GM21367 (cell line): Measurements from ENCODE around the gene KCND3.

Source experiments
- ATAC-seq: cut with Tn5 transposase; IDR thresholded peaks from one replicate; pipeline ENCODE4 v1.9.1; 2021; ENCODE audit not compliant: unreplicated experiment

The KCND3 gene

DNA sequence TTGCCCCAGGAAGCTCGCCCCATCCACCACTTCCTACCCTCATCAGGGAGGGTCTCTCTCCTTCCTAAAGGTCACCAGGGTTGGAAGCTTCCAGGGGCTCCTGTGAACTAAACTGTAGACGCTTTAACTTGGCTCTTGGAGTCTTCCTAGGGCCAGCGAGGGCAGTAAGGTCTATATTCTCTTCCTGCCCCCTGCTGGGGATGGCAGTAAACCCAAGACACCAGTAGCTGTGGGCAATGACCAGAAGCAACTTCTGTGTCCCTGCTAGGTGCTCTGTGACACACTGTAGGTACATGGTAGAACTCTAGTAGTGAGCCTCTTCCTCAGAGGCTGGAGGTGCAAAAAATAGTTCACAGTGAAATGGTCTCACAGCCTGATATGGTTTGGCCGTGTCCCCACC is 30.0 kb downstream of the KCND3 start:
- no peak for ATAC-seq

GRCh38 chr1:111958851-111959250 is 30.6 kb downstream of the KCND3 start:
- ATAC-seq: no peak

- no peak for ATAC-seq
Measured at GRCh38 chr1:111958075-111958474, 31.4 kb downstream of the KCND3 start.

- ATAC-seq: no peak
Measured at GRCh38 chr1:111956155-111956771, 33.2 kb downstream of the KCND3 start.

DNA sequence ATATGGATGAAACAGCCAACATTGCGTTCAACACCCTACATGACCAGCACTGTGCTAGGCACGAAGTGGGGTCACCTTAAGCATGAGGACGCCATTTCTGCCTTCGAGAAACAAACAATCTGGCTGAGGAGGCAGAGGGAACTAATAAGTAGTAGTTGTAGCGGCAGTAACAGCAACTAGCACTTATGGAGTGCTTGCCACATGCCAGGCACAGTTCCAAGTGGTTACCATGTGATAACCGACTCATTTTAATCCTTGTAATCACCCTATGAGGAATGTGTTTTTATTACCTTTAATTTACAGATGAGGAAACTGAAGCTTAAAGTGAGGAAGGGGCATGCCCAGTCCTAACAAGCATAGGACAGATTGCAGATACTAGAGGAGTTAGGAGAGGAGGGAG is 33.7 kb downstream of the KCND3 start:
- ATAC-seq: no peak

GRCh38 chr1:111953797-111954196 is 35.7 kb downstream of the KCND3 start:
- ATAC-seq: no peak

DNA sequence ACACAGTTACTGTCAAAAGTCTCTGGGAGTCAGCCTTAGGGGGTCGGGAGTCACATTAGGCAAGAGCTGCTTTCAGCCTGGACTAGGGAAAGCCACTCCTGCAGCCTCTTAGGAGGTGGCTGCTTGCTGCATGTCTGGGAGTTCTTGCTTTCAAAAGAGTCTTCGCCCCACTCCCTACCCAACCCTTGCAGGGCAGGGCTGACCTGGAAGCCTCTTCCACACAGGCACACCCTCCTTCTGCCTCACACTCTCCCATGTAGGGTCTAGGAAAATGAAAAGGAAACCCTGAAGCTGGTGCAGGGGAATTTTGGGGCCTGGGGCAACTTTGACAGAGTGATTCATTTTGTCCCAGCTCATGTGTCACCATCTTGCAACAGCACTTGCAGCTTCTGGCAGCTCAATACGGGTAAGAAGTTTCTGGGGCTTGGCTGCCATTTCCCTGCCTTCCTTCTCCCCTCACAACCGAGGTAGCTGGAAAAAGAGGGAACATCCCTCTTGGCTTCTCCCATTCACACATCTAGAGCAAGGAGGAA is 37.3 kb downstream of the KCND3 start:
- no peak for ATAC-seq

DNA sequence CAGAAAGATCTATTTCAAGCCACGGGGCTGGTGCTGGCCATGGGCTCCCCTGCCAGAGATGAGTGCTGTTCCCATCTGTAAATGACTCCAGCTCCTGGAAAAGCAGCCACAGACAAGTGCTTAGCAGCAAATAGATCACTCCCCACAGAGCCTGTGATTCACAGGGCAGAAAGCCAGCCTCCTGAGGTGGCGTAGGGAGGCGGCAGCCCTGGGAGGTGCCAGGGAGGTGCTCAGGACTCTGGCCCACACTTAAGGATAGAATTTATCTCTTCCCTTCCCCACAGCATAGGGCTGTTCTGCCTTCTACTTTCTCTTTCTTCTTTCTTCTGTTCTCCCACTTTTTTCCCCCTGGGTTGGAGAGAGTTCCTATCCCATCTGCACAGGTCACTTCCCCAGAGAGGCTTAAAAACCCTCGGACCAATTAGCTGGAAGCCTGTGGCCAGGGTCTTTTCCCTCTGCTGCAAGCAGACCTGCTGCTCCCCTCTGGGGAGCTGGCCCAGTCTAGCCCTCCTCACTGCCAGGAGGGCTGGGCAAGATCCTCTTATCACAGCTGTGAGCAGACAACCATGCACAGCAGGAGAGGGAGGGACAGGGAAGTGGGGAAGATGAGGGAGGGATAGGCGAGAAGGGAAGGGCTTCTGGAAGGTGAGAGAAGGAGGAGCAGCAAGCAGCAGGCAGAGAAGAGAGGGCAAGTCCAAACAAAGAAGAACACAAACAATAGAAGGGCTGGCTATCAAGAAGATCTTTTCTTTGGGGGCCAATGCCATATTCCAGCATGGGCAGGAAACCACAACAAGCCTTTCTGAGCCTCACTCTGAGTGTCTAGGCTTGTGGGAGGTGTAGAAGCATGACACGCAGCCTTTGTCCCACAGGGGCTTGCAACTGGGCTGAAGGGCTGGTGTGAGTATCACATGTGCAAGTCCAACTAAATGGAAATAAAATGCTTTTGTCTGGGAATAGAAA is 41.0 kb downstream of the KCND3 start:
- no peak for ATAC-seq

DNA sequence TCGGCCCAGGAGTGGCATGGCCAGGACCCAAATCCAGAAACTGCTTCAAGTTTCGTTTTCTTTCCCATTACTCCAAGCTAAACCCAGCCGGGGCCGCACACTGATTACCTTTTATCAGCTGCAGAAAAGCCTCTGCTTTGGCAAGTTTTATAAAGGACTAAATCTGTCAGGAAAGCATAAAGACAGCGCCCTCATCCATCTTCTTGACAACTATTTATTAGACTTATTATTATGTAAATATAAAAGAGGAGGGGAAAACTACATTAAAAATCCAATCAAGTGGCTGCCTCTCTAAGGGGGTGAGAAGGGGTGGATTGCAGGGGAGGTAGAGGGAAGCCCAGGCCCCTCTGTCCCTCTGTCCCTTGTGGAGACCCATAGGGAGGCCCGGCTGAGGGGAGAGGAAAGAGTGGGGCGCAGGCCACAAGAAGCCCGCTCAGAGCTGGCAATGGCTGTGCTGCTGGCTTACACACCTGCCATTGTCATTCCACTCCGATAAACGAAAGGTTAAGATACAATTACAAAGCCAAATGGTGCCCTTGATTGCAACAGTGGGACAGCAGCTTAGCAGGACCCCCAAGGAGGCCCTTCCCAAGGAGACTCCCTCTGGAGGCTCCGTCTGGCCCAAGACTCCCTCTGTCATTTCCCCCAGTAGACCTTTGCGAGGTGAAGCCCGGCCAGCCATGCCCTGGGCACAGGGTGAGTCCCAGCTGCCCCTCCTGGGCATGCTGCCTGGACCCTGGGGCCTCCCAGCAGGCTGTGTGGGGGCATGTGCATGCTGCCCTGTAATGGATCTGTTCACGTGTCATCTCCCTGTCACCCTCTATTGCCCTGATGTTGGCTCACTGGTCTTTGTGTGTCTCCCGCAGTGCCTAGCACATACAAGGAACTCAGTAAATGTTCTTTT is 45.4 kb downstream of the KCND3 start:
- ATAC-seq: no peak

GRCh38 chr1:111943066-111943465 is 46.4 kb downstream of the KCND3 start:
- ATAC-seq: no peak

DNA sequence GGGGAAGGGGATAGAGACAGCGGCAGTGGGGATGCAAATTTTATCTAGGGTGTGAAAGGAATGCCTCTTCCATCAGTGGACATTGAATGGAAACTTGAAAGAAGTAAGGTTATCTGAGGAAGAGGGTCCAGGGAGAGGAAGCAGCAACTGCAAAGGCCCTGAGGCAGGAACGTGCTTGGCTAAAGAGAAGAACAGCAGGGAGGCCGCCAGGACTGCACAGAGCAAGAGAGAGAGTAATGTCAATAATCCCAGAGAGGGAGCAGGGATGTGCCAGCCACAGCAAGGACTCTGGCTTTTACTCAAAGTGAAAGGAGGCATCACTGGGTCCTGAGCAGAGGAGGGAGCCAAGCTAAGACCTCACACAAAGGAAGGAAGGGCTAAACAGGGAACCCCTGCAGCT is 50.9 kb downstream of the KCND3 start:
- no peak for ATAC-seq

- ATAC-seq: no peak
Measured at GRCh38 chr1:111938123-111938522, 51.3 kb downstream of the KCND3 start.

DNA sequence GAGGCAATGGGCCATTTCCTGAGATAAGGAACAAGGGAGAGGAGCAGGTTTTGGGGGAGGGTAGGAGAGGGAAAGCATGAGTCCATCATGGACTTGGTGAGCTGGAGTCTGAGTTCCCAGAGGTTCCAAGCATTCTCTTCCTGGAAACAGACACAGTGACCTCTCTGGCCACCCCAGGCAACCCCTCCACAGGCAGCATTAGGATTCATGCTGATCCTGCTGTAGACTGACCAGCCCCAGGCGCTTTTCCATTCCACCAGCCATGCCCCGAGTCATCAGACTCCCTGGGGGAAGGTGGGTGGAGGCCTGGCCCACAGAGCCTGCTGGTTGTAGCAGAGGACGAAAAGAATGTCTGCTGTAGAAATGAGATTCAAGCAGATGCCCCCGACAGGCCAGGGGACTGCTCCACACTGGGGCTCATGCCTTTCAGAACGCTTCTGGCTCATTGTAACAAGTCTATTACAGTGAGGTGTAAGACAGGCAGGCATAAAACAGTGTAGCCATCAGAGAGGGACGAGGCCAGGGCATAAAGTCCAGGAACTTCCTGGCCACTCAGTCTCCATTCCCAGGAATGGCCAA is 52.2 kb downstream of the KCND3 start:
- no peak for ATAC-seq

DNA sequence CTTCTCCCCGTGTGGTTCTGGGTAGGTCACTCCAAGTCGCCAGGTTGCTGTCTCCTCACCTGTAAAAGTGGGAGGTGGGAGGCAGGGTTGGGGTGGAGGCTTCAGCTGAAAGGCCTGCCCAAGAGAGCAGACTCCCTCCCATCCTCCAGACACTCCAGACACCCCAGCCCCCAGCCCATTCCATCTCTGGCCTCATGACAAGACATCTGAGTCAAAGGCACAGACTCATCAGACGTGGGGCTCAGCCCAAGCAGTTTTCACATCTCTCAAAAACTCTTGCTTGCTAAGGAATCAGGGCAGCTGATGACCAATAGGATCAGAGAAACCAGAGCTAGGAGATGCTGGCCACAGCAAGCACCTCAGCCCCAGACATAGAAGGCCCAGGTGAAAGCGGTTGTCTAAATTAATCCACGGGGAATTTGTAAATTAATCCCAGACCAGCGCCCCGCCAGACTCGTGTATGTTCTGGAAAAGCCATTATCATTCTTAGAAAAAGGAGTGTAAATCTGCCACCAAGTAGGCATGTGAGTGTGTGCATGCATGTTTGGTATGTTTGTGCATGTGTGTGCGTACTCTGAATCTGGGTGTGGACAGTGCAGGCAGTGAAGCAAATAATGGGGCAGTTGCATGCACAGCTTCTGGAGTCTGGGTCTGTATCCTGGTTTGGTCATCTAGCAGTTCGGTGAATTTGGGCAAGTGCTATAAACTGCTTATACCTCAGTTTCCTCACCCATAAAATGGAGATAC is 55.2 kb downstream of the KCND3 start:
- no peak for ATAC-seq

DNA sequence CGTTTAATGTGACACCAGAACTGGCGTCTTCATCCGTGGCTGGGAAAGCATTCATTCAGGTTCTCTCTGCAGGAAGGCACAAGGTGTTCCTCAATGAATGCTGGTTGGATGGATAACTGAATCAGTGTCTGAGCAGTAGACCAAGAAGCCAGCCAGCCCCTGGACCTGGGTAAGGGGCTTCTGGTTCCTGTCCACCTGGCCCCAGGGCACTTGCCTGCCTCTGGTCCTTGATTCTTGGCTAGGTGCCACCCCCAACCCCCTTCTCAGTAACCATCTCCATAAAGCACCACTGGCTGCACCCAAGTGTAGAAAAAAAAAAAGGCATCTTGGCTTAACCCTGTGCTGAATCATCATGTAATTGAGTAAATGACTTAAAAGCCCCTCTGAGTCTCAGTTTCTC is 59.1 kb downstream of the KCND3 start:
- no peak for ATAC-seq

- ATAC-seq: no peak
Measured at GRCh38 chr1:111928531-111928930, 60.9 kb downstream of the KCND3 start.

DNA sequence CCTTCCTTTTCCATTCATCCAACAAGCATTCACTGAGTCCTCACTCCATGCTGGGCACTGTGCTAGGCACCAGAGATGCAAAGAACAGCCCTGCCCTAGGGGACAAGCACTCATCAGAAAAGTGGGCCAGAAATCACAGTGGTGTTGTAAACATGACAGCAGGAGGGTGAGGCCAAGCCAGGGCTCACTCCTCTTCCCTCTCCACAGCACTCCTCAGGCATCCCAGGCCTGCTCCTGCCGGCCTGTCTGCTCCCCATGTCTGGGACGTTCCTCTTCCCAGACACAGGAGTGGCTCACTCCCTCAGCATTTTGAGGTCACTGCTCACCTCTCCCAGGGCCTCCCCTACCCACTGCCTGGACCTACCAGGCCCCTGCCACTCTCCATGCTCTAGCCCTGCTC is 61.8 kb downstream of the KCND3 start:
- no peak for ATAC-seq

DNA sequence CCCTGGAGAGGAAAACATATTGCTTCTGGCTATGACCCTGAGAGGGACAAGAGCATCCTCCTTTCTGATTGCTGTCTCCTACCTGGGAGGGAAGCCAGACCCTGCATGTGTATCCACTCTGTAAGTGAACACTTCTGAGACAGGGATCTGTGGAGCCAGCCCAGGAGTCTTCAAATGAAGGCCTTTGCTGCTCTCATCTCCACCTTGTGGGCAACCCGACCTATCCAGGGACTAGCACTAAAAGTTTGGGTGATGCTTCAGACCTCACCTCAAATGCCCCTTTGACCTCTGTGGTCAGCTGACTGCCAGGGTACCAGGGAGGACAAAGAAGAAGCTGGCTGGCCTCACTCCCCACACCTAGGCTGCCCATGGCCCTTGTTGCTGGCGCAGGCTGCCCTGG is 64.7 kb downstream of the KCND3 start:
- ATAC-seq: no peak

- ATAC-seq: no peak
Measured at GRCh38 chr1:111923766-111924165, 65.7 kb downstream of the KCND3 start.

- ATAC-seq: no peak
Measured at GRCh38 chr1:111921948-111922347, 67.5 kb downstream of the KCND3 start.
